HAP-1 (cell line): Measurements from ENCODE around the gene SEBOX.
A peak's percentile ranks its signal among the peaks of the same experiment; 100 is the strongest.

Experiments used
- DNase-seq, 2 experiments: peaks; one replicate each; pipeline ENCODE4 v3.0.0-alpha.2; 2016 to 2020; ENCODE audit warnings: low spot score in 2 of 2
- H3K27me3 ChIP-seq: fragments of 250-450 bp; sonication (Bioruptor Pico); 2 replicates; pipeline ENCODE4 v1.5.1; 2020; ENCODE audit warnings: low read depth, mild to moderate bottlenecking, moderate library complexity
- H3K36me3 ChIP-seq: fragments of 250-450 bp; sonication (Bioruptor Pico); replicated peaks from 2 replicates; pipeline ENCODE4 v1.5.1; 2020; ENCODE audit warnings: mild to moderate bottlenecking
- H3K4me1 ChIP-seq: fragments of 250-450 bp; sonication (Bioruptor Pico); 2 replicates; pipeline ENCODE4 v1.5.1; 2020; ENCODE audit warnings: mild to moderate bottlenecking
- H3K4me3 ChIP-seq: fragments of 250-450 bp; sonication (Bioruptor Pico); 2 replicates; pipeline ENCODE4 v1.5.1; 2020; ENCODE audit warnings: mild to moderate bottlenecking, moderate library complexity
- H3K9me3 ChIP-seq: fragments of 250-450 bp; sonication (Bioruptor Pico); 2 replicates; pipeline ENCODE4 v1.5.1; 2020; ENCODE audit warnings: mild to moderate bottlenecking, moderate library complexity
- in situ Hi-C: fragments of 300-500 bp; cut with MboI; formaldehyde crosslinking; loops from 3 replicates; pipeline ENCODE4 v1.14.3; 2020; ENCODE audit warnings: low sequenced_read_pairs, inconsistent platforms, mixed read lengths

SEBOX gene, protein sequence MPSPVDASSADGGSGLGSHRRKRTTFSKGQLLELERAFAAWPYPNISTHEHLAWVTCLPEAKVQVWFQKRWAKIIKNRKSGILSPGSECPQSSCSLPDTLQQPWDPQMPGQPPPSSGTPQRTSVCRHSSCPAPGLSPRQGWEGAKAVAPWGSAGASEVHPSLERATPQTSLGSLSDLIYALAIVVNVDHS

DNA sequence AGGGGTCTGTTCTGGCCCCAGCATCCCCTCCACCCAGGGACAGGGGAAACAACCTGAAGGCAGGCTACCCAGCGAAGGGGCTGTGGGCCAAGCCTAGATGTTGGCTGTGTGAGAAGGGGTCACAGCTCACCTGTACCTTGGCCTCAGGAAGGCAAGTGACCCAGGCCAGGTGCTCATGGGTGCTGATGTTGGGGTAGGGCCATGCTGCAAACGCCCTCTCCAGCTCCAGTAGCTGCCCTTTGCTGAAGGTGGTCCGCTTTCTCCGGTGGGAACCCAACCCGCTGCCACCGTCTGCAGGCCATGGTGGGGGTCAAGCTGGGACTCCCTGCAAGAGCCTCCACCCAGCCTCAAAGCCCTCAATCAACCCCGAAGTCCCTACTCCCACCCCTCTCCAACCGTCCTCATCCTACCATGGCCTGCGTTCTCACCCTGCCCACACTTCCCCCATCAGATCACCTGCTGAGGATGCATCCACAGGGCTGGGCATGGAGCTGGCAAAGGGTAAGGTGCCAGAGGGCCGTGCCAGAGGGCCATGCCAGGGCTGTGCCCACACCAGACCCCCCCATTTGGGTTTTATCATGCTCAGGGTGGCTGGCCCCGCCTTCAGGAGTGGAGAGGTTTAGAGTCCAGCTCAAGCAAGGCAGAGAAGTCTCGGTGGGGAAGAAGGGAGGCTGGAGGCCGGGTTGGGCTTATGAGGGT lies at the start of gene SEBOX:
Gene SEBOX, minus strand, starts transcription at position 535 of the 699 bp plus-strand sequence. Its CDS starts 48 bp downstream, at position 487.
- Histone ChIP-seq H3K36me3 (peaks cover 18% of the 10 kb centered on the region), H3K9me3 (no peaks in the 10 kb centered on the region), H3K4me3 (no peak within 1 kb of the TSS), H3K4me1 (no peaks in the 10 kb centered on the region), H3K27me3 (no peaks in the 10 kb centered on the region)
- DNase-seq: no peak
- in situ Hi-C loops: no loop called here

DNA sequence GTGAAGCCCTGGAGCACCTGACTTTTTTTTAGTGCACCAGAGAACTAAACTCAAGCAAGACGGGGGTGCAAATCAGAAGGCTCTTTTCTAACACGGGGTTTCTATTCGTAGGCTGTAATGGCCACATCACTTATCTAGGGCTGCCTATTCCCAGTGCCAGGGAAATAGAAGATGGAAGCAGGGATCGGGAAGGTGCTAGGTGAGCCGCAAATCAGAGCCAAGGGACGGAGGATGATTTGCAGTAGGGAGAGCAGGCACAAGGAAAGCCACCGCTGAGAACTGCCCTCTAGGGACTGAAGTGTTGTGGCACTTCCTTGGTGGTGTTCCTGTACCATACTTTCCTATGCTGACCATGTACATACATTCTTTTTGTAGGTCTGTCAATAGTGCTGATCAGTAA lies 48.8 kb upstream of the SEBOX start:
- in situ Hi-C loops: loop anchor here (25.0 kb wide), 1 partner anchor 377 kb away; the partner anchor contains the start of gene NLK
- H3K4me1 ChIP-seq: peaks cover 7% of the 10 kb centered on the region

DNA sequence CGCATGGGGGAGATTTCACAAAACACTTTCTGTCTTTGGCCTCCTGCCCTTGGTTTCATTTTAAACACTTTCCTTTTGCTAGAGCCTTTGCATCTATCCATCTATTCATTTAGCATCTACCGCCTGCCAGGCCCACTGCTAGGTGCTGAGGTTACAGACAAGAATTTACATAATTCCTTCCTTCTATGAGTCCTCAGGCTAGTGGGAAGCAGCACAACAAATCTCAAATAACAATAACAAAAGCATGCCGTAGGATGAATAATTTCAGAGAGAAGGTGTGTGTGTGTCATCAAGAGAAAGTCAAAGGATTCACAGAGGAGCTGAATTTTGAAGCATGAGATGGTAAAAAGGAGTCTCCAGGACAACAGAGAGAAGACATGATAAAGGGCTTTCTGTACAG lies 47.1 kb upstream of the SEBOX start:
- Histone ChIP-seq H3K36me3 (no peaks in the 10 kb centered on the region), H3K4me3 (no peak overlapping the region), H3K27me3 (no peaks in the 10 kb centered on the region), H3K9me3 (no peaks in the 10 kb centered on the region), H3K4me1 (peaks cover 15% of the 10 kb centered on the region)
- in situ Hi-C loops: loop anchor here (25.0 kb wide), 1 partner anchor 375 kb away; the partner anchor contains the start of gene NLK
- peak; percentile 45 to 77 for DNase-seq

More for the DNA sequence above, 48.8 kb upstream of the SEBOX start:
- H3K4me3 ChIP-seq: no peak overlapping the region
- DNase-seq: no peak
- H3K9me3 ChIP-seq: no peaks in the 10 kb centered on the region
- H3K36me3 ChIP-seq: no peaks in the 10 kb centered on the region
- H3K27me3 ChIP-seq: no peaks in the 10 kb centered on the region

DNA sequence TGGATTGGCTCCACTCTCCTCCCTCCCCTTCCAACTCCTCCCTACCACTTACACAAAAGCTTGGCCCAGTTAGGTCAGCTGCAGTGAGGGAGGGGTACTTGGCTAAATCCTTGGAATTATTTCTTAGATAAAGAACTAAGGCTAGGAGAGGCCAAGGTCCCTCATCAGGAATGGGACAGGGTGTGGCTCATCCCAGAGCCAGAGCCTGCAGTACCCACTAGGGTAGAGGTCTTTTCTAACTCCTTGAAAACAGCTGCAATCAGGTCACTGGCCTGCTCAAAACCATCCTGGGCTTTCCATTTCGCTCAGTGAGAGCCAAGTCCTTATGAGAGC lies 42.9 kb upstream of the SEBOX start:
- Histone ChIP-seq H3K4me3 (no peak overlapping the region), H3K9me3 (no peaks in the 10 kb centered on the region), H3K27me3 (no peaks in the 10 kb centered on the region), H3K4me1 (peaks cover 28% of the 10 kb centered on the region), H3K36me3 (no peaks in the 10 kb centered on the region; the same call in 1 of the 2 replicates)
- in situ Hi-C loops: loop anchor here (25.0 kb wide), 1 partner anchor 371 kb away; the partner anchor contains the start of gene NLK
- peak in 1 of 2 experiments; percentile 41 for DNase-seq

DNA sequence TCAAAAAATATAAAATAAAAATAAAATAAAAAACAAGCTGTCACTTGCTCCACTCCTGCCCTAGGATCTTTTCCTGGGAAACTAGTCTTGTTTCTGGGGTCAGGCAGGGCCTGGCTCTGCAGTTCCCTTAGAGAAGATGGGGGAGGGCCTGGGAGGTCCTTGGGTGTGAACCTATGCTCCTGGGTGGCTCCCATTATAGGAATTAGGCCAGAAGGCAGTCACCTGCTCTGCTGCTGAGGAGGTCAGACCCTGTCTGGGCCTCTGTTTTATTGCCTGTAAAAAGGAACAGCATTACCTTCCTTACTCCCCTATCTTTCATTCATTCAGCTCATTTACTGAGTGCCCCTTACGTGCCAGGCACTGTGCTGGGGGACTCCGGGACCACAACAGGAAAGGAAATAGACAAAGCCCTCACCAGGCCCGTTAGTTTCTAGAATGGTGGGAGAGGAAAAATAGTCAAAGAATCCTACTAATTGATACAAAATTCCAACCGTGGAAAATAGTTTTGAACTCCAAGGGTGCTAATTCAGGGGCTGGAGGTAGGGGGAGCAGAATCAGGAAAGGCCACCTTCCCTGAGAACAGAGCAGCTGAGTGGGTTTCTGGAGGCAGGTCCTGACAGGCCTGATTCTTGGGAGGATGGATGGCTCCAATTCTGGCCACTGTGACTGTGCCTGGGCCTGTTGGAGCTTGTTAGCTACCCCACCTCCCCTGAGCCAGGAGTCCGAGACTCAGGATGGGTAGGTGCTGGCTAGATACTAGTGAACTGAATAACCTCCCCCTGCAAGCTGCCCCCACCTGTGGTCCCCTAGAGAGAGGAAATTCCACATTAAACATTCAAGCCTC lies 42.4 kb upstream of the SEBOX start:
- Histone ChIP-seq H3K4me1 (peaks cover 27% of the 10 kb centered on the region), H3K27me3 (no peaks in the 10 kb centered on the region), H3K4me3 (no peak overlapping the region), H3K9me3 (no peaks in the 10 kb centered on the region), H3K36me3 (no peaks in the 10 kb centered on the region; the same call in 1 of the 2 replicates)
- peak in 1 of 2 experiments; percentile 41 for DNase-seq
- in situ Hi-C loops: loop anchor here (25.0 kb wide), 1 partner anchor 370 kb away; the partner anchor contains the start of gene NLK

DNA sequence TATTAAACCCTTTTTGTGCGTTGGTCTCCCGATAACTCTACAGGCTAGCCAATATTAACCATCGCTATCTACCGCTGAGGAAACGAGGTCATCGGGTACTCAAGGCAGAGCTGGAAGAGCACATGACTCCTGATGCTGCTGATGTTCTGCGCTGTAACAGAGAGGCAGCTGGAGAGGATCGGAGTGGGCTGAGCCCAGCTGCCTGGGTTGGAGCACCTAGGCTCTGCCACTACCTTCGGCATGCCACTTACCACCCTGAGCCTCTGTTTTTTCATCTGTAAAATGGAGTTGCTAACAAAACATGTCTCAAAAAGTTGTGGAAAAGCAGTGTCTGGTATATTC lies 41.4 kb upstream of the SEBOX start:
- Histone ChIP-seq H3K27me3 (no peaks in the 10 kb centered on the region), H3K36me3 (no peaks in the 10 kb centered on the region; the same call in none of the 2 replicates), H3K4me1 (peaks cover 21% of the 10 kb centered on the region), H3K4me3 (peak overlapping the region; percentile 69), H3K9me3 (no peaks in the 10 kb centered on the region)
- in situ Hi-C loops: loop anchor here (25.0 kb wide), 1 partner anchor 369 kb away; the partner anchor contains the start of gene NLK
- no peak for DNase-seq

DNA sequence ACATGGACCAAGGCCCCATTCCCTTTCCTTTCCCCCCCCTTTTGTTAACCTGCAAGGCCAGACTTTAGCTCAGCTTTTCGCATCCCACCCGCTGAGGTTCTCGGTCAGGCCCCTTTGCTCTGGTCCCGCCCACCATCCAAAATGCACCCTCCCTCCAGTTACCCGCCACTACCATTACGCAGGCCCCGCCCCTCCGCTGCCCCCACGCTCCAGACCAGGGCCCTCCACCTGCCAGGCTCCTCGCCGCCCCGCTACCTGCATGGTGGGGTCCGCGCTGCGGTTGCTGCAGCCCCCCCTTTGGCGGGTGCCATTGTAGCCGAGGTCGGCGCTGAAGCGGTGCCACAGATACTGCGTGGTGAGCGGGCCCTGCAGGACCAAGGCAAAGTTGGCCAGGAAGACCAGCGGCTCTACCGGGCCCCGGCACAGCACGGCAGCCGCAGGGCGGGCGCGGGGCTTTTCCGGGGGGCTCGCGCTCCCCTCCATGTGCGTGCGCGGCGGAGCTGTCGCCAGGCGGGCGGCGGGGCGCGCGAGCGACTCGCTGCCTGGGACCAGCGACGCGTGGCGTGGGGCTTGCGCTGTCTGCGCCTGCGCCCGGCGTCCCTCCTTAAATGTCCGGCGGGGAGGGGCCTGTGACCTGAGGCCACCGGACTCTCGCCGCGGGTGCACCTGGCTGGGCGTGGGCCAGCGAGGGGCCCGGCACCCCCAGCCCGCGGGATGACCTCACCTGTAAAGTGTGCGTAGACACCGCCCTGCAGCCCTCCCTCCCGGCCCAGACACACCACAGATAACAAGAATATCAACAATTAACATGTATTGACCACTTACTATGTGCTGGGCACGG lies 40.9 kb upstream of the SEBOX start, which contains the start of gene SLC46A1:
Gene SLC46A1, minus strand, starts transcription at position 581 of the 841 bp plus-strand sequence. Its CDS starts 98 bp downstream, at position 483.
- in situ Hi-C loops: loop anchor here (25.0 kb wide), 1 partner anchor 369 kb away; the partner anchor contains the start of gene NLK
- peak within 1 kb of the TSS; percentile 69 for H3K4me3 ChIP-seq
- H3K4me1 ChIP-seq: peaks cover 21% of the 10 kb centered on the region
- DNase-seq: peak; percentile 71 to 92
- H3K9me3 ChIP-seq: no peaks in the 10 kb centered on the region
- H3K27me3 ChIP-seq: no peaks in the 10 kb centered on the region
- H3K36me3 ChIP-seq: peaks cover 4% of the 10 kb centered on the region

DNA sequence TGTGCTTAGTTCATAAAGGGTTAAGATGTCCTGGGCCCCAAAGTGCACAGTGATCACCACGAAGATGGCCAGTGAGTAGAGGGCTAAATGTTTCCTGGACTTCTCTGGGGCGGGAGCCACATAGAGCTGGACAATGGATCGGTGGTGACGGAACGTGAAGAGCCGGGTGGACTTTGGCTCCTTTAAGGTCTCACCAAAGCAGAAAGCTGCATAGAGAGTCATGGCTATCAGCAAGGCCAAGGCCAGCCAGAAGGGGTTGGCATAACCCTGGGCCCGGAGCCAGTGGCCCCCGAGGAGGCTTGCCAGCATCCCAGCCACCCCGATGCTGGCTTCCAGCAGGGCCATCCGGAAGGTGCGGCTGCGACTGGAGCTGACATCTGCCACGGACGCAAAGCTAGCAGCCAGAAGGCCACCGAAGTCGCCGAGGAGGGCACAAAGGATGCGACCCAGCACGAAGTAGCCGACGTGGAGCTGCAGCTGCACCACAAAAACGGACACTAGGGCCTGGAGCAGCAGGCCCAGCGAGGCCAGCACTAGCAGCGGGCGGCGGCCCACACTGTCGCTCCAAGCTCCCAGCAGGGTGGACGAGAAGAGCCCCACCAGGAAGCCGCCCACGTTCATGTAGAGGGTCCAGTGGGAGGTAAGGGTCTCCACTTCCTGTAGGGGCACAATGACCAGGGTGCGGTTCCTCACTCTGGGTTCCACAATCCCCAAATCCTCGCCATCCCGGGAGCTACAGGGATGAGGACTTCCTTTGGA lies 40.0 kb upstream of the SEBOX start:
- DNase-seq: no peak
- Histone ChIP-seq H3K9me3 (no peaks in the 10 kb centered on the region), H3K4me1 (peaks cover 21% of the 10 kb centered on the region), H3K4me3 (peak overlapping the region; percentile 69), H3K27me3 (no peaks in the 10 kb centered on the region), H3K36me3 (peaks cover 7% of the 10 kb centered on the region)
- in situ Hi-C loops: loop anchor here (25.0 kb wide), 1 partner anchor 368 kb away; the partner anchor contains the start of gene NLK

DNA sequence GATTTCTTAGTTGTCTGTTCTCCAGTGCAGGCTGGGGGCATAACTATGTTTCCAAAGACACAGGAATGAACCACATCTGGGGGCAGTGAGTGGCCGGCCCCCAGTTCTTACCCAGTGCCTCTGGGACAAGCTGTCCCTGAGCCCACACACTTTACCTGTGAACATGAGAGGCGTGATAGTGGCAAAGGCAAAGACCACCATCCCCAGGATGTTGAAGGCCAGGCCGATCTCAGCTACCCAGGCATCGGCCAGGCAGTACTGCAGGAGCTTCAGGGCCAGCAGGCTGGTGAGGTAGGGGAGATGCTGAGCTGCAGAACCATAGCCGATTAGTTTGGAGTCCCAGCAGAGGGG lies 39.4 kb upstream of the SEBOX start:
- Histone ChIP-seq H3K27me3 (no peaks in the 10 kb centered on the region), H3K4me3 (no peak overlapping the region), H3K36me3 (peaks cover 7% of the 10 kb centered on the region), H3K9me3 (no peaks in the 10 kb centered on the region), H3K4me1 (peaks cover 21% of the 10 kb centered on the region)
- in situ Hi-C loops: loop anchor here (25.0 kb wide), 1 partner anchor 367 kb away; the partner anchor contains the start of gene NLK
- no peak for DNase-seq

DNA sequence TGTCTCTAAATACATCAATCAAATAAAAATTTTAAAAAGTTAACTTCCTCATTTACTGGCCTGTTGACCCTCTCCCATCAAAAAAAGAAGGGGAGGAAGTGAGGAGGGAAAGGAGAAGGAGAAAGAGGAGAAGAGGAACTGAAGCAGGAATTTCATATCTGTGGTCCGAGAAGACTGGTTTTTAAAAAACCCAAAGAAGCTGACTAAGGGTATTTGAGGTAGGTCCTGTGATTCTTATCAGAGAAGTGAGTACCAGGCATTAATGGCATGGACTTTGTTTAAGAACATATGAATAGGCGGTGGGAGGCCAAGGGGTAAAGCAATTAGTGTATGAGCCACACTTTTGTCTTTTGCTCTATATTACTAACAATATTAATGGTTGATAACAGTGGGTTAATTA lies 39.0 kb upstream of the SEBOX start:
- Histone ChIP-seq H3K4me3 (no peak overlapping the region), H3K9me3 (no peaks in the 10 kb centered on the region), H3K36me3 (peaks cover 9% of the 10 kb centered on the region), H3K27me3 (no peaks in the 10 kb centered on the region), H3K4me1 (peaks cover 21% of the 10 kb centered on the region)
- in situ Hi-C loops: loop anchor here (25.0 kb wide), 1 partner anchor 367 kb away; the partner anchor contains the start of gene NLK
- no peak for DNase-seq

DNA sequence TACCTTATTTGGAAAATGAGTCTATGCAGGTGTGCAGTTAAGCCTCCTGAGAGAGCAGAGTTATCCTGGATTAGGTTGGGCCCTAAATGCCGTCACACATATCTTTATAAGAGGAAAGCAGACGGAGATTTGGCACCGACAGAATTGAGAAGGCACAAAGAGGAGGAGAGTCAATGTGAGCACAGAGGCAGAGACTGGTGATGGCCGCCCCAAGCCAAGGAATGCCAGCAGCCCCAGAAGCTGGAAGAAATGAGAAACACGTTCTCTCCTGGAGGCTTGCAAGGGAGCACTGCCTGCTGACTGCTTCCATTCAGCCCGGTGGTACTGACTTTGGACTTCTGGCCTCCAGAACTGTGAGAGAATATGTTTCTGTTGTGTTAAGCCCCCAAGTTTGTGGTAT lies 37.8 kb upstream of the SEBOX start:
- no peak overlapping the region for H3K4me3 ChIP-seq
- no peaks in the 10 kb centered on the region for H3K9me3 ChIP-seq
- no peaks in the 10 kb centered on the region for H3K27me3 ChIP-seq
- peaks cover 9% of the 10 kb centered on the region for H3K36me3 ChIP-seq
- peaks cover 16% of the 10 kb centered on the region for H3K4me1 ChIP-seq
- in situ Hi-C loops: loop anchor here (25.0 kb wide), 1 partner anchor 366 kb away; the partner anchor contains the start of gene NLK
- no peak for DNase-seq

DNA sequence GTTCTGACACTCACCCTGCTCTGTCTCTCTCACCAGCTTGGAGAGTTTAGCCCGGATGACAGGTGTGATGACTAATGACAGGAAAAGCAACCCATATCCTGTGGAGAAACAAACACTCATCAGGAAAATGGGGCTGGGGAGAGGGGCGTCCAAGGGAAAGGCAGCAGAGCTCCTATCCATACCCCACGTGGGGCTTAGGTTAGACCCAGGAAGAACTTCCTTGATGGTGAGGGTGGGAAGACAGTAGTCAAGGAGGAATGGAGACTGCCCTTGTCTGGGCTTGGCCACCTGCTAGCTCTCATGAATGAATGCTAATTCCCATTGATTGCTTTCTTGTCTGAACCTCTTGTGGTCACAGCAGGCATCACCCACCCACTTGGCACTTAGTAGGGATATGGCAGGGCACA lies 37.2 kb upstream of the SEBOX start:
- H3K4me3 ChIP-seq: no peak overlapping the region
- DNase-seq: no peak
- no peaks in the 10 kb centered on the region for H3K9me3 ChIP-seq
- in situ Hi-C loops: loop anchor here (25.0 kb wide), 1 partner anchor 365 kb away; the partner anchor contains the start of gene NLK
- H3K4me1 ChIP-seq: peaks cover 13% of the 10 kb centered on the region
- no peaks in the 10 kb centered on the region for H3K27me3 ChIP-seq
- H3K36me3 ChIP-seq: peaks cover 9% of the 10 kb centered on the region
